Prostate gland (tissue), 2 donors: ENCODE results near the gene SLC1A2.

Source experiments
- POLR2A ChIP-seq: fragments of 450-650 bp; IDR thresholded peaks from one replicate; pipeline ENCODE4 v1.6.1; 2016; ENCODE audit warnings: antibody characterized with exemption, mild to moderate bottlenecking
- TF ChIP-seq, protein P1 (sequence below), 4 experiments: fragments of 200-600 bp in 2 of 4; fragments of 450-650 bp in 2 of 4; sonication (generic) in 2 of 4; IDR thresholded peaks; 1 replicate in 3 of 4; 2 replicates in 1 of 4; pipeline ENCODE4 v1.5.1; 2016 to 2019; ENCODE audit warnings: antibody characterized with exemption in 4 of 4, mild to moderate bottlenecking in 2 of 4, moderate library complexity in 2 of 4

- TF ChIP-seq, protein P1, sequence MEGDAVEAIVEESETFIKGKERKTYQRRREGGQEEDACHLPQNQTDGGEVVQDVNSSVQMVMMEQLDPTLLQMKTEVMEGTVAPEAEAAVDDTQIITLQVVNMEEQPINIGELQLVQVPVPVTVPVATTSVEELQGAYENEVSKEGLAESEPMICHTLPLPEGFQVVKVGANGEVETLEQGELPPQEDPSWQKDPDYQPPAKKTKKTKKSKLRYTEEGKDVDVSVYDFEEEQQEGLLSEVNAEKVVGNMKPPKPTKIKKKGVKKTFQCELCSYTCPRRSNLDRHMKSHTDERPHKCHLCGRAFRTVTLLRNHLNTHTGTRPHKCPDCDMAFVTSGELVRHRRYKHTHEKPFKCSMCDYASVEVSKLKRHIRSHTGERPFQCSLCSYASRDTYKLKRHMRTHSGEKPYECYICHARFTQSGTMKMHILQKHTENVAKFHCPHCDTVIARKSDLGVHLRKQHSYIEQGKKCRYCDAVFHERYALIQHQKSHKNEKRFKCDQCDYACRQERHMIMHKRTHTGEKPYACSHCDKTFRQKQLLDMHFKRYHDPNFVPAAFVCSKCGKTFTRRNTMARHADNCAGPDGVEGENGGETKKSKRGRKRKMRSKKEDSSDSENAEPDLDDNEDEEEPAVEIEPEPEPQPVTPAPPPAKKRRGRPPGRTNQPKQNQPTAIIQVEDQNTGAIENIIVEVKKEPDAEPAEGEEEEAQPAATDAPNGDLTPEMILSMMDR (IDR thresholded peaks at IDR 0.05) = no peak
- TF ChIP-seq POLR2A = no peak
These were observed 174.3 kb downstream of the SLC1A2 start for GRCh38 chr11:35245056-35245455.
